Stimulated activated CD8-positive, alpha-beta memory T cell treated with anti-CD3 and anti-CD28 coated beads, Interleukin-7, amount 100 ng/mL, for 4 hours (primary cell): ENCODE results near the gene AOX1.
"Not testable (repeated sequence)": the region's sequence is repeated elsewhere in the genome, so short reads cannot be mapped to it uniquely, and the experiment has no call there.

Source experiments
- DNase-seq, 2 donors: peaks; one replicate each; pipeline ENCODE4 v3.0.0-alpha.2; 2020; ENCODE audit warnings: low read depth in 2 of 2

Gene AOX1

DNA sequence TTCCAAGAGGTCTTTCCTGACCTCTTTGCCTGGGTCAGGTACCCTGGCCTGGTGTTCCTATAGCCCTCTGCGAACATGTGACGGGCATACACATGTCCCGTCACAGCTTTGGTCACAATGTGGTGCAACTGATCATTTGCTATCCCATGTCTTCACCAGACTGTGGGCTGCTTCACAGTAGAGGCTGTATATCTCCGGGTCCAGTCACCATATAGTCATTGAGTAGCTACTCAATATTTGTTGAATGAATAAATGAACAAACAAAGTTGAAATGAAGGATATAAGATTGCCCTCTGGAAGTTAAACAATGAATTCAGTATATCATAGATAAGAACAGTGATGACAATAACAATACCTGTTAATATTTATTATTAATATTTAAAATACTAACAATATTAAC lies 16.8 kb downstream of the AOX1 start:
- no peak for DNase-seq

DNA sequence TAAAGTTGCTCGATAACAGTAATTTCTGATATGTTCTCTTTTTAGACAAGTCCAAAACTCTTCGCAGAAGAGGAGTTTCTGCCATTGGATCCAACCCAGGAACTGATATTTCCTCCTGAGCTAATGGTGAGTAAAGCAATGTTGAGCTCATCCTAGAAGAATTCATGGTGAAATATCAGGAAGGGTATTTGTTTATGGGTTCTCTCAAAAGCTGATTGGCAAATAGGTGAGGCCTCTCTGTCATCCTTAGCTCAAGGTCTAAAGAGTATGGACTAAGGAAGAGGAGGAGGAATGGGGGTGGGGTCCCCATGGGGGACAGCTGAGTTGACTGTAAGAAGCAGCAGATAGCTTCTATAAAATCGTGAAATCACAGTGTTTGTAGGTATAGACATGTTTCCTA lies 18.2 kb downstream of the AOX1 start:
- DNase-seq: no peak

DNA sequence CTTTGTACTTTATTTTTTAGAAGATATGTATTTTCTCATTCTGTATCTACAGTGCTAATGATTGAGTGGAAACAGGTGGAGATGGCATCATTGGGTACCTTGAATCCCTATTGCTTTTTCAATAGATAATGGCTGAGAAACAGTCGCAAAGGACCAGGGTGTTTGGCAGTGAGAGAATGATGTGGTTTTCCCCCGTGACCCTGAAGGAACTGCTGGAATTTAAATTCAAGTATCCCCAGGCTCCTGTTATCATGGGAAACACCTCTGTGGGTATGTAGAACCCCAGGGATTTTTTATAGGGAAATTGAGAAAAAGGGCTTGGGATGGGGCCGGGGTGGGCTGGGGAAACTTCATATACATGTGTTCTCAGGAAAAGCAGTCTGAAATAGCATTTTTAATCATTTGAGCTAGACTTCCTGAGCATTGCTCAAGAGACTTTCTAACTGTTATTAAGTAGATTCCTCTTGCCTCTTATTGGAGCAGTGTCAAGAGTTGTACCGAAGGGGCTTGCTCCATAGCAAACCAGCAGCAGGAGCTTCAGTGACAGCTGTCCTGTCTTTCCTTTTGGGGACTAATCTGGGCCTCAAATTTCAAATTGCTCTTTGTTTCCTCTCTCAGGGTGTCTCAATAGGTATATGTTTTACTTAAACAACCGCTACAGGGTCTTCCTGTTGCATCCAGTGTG lies 18.9 kb downstream of the AOX1 start:
- no peak for DNase-seq

DNA sequence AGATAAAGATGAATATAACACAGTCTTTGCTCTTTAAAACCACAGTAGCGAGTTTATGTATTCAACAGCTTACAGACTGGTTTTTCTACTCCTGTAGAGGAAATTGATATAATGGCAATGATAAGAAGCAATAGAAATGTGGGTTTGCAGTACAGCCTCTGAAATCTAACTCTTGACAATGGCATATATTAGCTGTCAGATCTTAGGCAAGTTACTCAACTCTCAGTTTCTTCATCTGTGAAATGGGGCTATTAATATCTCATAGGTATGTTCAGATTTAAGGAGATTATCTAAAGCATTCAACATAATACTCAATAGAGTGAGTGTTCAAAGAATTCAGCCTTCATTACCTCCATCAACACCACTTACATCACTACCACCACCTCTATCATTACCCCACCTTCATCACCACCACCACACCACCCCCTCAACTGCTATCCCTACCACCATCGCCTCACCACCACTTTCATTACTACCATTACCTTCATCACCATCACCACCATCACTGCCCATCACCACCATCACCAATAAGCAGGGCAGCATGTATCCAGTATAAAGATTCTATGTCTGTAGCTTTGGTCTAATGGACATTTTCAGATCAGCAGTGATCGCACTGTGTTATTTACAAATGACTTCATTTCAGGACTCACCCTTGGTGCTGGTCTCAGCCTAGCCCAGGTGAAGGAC lies 22.7 kb downstream of the AOX1 start:
- no peak for DNase-seq

DNA sequence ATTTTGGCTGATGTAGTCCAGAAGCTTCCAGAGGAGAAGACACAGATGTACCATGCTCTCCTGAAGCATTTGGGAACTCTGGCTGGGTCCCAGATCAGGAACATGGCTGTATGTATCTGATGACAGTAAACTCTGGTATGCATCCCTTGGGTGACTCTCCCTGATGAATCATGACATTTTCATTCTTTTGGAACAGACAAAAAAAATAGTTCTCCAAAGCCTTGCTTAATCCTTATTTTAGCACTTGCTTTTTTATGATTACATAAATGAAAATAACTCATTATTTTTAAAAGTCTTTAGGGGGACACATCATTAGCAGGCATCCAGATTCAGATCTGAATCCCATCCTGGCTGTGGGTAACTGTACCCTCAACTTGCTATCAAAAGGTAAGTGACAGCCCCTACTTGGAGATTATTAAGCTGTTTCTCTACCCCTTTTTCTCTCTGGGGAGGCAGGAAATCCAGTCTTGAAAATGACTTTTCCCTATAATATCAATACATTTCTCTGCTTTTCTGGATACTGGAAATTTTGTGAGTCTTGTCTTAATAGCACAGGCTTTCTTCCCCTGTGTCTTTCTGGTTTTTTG lies 23.3 kb downstream of the AOX1 start:
- no peak for DNase-seq

DNA sequence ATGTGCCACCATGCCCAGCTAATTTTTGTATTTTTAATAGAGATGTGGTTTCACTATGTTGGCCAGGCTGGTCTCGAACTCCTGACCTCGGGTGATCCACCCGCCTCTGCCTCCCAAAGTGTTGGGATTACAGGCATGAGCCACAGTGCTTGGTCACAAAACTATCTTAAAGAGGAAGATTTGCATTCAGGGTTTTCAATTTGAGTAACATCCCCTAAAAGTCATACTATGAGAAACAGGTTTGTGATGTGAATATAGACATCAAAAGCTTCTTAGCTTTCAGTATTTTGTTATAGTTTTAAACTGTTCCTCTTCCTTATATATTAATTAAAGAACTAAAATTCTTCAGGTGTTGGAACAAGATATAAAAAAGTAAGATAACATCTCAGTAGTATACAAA lies 24.4 kb downstream of the AOX1 start:
- DNase-seq: not testable (repeated sequence)

DNA sequence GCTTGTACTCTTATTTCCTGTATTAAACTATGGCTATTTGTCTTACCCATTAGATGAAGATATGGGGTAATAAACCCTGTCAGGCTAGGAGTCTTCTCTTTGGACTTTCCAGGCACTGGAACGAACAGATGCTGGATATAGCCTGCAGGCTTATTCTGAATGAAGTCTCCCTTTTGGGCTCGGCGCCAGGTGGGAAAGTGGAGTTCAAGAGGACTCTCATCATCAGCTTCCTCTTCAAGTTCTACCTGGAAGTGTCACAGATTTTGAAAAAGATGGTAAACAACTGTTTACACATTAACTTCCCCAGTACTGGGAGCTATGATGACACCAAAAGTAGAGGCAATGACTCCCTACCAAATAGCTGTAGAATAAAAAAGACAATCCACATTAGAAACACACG lies 27.9 kb downstream of the AOX1 start:
- DNase-seq: no peak

DNA sequence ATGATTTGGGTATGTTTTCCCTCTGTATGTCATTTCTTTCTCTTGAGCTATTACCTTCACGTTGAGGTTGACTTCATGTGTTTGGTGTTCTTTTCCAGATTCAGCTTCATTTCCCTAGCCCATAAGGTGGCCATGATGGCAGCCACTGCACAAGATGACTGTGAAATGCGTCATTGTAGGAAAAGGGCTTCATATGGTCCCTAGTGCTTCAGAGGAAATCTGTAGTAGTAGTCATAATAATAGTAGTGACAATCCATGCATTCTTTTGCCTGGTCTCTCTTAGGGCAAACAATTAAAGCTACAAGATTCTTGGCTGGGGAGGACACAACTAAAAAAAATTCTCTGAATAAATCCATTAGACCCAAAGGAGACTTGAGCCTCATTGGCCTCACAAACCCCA lies 28.4 kb downstream of the AOX1 start:
- no peak for DNase-seq

DNA sequence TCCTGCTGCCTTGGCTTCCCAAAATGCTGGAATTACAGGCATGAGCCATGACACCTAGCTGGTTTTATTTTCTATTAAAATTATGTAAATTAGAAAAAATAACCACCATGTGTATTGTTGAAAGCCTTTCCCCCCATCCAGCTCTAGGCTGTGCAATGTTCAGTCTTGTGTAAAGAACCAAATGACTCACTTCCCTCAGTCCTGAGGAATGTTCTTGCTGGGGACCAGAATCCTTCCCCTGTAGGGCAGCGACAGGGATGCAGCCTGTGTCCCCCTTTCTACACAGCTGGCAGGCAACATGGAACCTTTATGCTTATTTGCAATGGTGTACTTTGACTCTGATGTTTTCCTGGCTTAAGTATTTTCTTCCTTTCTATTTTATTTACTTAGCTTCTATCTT lies 29.4 kb downstream of the AOX1 start:
- DNase-seq: no peak

DNA sequence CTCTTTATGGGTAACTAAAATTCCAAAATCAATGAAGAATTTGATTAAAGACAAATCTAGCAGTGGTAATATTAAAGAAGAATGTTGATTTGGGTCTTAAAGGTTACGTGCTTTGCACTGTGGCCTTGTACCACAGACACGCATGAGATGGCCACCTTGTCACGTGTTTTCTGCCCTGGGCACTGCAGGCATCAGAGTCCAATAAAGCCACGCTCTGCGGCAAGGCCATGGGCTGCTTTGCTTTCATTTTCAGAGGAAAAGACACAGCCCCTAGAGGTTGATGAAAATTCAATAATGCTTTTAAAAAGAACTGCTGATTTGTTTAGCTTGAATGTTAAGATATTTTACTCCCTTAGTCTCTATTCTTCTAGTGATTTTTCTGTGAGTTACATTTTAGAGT lies 30.4 kb downstream of the AOX1 start:
- DNase-seq: no peak

DNA sequence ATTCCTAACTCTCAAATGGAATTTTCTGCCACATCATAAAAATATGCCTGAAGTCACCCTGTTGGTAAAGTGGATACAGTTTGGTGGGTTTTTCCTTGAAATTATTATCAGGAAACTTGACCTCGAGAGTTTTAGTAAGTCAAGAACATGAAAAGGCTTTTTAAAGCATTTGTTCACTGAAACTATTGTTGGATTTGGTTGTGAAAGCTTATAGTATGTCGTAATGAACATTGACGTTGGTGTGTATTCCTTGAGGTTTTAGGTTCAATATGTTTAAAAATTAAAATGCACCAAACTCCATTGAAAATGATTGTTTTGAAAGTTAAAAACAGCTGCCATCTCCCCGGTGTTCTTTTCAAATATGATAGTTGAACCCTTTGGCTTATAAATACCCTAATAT lies 30.8 kb downstream of the AOX1 start:
- no peak for DNase-seq

DNA sequence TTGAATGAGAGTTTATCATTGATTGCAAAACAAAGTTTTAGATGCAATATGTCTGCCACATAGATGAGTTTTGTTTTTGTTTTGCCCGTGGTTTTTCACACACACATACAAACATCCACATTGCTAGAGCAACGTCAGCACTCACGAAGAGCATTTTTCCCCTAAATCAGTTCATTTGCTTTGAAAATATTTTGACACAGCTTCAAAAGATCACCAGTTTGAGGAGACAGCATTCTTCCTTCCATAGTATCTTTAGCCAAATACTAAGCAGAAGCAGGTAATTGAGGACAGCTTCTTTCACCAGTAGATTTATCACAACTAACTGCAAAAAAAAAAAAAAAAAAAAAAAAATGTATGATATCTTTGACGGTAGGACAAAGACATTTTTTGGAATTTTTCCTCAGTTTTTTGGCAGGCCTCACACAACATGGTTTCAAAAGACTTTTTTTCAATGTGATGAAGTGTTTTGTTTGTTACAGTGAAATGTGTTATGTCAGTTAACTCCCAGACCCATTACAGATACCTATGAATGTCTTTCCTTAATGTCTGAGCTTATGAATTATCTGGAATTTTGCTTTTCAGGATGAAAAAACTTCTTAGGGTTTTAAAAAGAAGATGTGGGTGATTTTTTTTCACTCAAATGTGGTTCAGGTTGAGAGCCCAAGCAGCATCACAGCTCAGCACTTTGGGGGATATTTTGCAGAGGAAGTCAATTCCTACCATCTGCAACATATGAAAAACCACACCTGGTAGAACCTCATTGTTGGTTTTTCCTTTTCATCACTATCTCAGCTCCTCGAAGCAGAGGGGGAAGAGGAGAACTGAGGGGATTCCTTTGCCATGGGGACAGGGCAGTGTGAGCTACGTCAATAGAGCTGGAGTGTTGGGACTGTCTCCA lies 31.6 kb downstream of the AOX1 start:
- DNase-seq: no peak

DNA sequence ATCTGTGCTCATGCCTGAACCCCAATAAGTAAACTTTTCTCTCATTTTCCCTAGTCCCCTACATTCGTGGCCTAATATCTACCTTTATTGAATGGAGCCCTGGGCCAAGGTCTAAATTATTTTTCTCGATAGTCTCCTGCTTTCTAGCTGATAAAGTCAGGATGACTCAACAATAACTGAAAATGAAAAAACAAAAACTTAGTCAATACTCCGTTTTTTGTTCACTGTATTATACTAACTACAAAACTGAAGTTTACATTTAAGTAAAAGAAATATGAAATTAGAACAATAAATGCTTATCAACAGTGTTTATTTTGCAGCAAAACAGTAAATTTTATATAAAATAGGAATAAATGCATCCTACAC lies 32.2 kb downstream of the AOX1 start:
- no peak for DNase-seq

DNA sequence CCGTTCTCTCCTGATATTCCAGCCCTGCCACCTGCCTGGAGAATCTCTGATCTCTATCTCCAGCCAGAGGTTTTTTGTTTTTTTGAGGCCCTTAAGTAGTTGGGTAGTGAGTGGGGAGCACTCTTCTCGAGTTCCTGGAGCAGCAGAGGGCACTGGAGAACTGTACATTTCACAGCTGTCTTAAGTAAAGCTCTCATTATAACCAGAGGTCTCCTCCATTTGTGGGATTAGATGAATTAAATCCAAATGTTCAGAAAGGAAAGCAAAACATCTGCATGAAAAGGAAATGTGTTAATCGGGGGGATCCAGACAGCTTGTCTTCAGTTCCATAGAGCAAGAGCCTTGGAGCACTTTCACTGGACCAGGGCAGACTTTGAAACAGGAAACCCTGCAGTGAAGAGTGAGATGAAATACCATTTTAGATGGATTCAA lies 32.8 kb downstream of the AOX1 start:
- no peak for DNase-seq

DNA sequence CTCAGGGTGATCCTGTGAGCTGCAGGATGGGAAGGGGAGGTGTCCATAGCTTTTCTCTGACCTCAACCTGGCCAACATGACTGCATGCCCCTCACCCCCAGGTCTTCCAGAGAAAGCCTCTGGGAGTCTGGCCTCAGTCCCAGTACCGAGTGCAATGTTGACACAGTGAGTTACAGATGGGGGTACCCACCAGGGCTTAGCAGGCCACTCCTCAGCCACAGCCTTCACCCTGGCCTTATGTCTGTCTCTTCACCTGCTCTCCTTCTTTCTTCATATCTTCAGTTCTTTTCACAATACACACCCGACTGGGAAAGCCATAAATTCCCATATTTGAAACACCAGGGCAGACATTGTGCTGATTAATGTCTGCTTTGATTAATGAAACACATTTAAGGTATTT lies 33.5 kb downstream of the AOX1 start:
- DNase-seq: no peak

DNA sequence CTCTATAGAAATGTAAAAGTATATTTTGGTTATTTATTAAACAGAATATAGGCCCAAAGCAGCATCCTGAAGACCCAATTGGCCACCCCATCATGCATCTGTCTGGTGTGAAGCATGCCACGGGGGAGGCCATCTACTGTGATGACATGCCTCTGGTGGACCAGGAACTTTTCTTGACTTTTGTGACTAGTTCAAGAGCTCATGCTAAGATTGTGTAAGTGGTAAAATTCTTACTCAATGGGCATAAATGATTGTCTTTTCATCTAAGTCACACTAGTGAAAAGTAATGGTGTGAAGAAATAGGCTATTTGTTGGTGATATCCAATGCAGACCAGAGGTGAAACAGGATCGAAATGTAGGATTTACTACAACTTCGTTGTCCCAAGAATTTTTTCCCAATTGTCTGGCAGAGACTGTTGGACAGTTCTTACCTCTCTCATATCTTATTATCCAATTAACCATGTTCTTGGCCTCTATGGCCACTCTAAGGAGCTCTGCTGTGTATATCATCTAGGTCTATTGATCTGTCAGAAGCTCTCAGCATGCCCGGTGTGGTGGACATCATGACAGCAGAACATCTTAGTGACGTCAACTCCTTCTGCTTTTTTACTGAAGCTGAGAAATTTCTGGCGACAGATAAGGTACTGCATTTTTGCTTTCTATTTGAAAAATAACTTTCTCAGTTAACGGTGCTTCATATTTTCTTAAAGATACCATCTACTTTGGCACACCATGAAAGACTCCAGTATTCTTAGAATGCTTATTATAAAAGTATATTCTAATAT lies 35.0 kb downstream of the AOX1 start:
- DNase-seq: no peak

DNA sequence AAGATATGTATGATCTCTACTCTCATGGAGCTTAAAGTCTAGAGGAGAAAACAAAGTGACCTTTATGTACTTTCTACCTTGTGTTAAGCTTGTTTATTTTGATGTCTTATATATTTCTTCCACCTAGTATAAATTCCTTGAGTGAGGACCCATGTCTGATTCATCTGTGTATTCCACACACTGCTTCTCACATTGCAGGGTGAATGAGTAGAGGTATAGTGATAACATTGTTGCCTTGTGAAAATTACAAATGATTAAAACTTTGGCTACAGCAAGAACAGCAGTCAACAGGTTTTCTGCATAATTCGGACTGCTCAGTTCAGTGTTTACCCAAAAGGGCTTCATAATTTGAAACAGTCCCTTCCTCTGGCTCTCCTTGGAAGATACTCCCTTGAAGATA lies 36.3 kb downstream of the AOX1 start:
- DNase-seq: no peak

DNA sequence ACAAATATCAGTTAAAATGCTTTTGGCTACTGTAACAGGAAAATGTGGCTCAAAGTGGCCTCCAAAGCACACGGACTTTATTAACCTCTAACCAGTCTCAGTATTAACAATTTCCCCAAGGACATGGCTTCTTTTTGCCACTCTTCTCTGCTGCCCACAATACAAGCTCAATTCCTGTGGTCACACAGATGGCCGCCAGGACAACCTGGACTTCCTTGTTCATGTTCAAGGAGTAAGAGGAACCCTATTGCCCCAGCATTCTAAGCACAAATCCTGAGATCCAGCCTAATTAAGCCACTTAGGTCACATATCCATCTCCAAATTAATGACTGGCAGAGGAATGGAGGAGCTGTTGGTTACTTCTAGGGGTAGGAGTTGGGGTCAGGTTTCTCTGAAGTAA lies 38.2 kb downstream of the AOX1 start:
- no peak for DNase-seq

DNA sequence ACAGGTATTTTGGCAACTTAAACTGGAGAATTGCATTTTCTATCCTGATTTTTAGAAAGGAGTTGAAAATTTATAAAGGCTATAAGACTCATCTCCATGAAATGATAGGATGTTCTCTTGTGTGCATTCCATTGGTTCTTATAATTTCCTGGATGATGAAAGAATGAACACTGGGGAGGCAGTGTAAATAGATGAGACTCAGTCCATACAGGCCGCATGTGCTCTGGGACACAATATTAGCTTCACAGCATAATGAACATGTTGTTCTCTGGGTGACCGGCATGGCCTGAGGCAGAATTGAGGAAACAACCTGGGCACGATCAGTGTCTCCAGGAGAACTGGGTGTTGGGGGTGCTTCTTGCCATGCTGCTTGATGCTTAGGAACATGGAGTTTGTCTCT lies 38.8 kb downstream of the AOX1 start:
- DNase-seq: no peak

DNA sequence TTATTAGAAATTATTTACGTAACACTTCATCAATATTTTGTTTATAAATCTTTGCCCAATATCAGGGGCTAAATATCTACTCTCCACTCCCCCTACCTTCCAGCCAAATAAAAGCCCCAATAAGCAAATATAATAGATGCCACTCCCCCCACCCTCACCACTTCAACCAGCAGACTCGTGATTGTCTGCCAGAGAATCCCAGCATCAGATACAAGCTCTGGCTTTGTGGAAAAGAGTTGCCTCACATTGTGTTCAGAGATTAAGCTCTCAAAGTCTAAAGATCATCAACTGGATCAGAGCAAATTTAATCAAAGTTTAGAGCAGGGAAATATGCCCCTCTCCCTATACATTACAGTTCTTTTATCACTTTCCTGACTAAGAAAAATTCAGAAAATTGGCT lies 39.5 kb downstream of the AOX1 start:
- DNase-seq: no peak

DNA sequence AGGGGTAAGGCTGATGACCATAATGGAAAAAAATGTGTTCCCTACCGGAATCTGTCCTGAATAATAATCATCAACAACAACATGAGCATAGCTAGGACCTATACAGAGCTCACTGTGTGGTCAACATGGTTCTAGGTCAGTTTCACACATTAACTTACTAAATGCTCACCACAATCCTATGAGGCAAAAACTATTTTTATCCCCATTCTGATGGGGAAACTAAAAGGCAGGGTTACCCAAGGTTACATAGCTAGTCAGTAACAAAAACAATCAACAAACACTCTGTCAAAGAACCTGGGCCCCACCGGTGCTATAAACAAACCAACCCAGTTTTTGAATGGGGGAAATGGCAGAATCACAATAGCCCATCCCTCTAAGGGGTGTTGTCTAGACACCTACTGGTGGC lies 40.1 kb downstream of the AOX1 start:
- DNase-seq: no peak
